LNCaP clone FGC (cell line): ENCODE measurements around the gene NELFCD.
"Not testable (repeated sequence)": the region's sequence is repeated elsewhere in the genome, so short reads cannot be mapped to it uniquely, and the experiment has no call there.

Experiments
- DNase-seq: peaks from one replicate; pipeline ENCODE4 v3.0.0-alpha.2; 2011; ENCODE audit warnings: low read depth
- H3K4me3 ChIP-seq: 2 replicates; pipeline ENCODE4 v1.5.1; 2011; ENCODE audit warnings: mild to moderate bottlenecking, low read depth, low read length, control low read depth
- CTCF ChIP-seq: IDR thresholded peaks from 2 replicates; pipeline ENCODE4 v1.5.1; 2012; ENCODE audit warnings: mild to moderate bottlenecking; ENCODE audit not compliant: control insufficient read depth, insufficient read depth; ENCODE audit errors: extremely low read depth

The NELFCD gene

GRCh38 chr20:58944610-58945009 is 36.4 kb upstream of the NELFCD start:
- DNase-seq = no peak
- TF ChIP-seq CTCF = no peak
- H3K4me3 ChIP-seq = no peak overlapping the region

- no peak for TF ChIP-seq CTCF
- no peak for DNase-seq
- no peak overlapping the region for H3K4me3 ChIP-seq
Measured at GRCh38 chr20:58945965-58946631, 35.0 kb upstream of the NELFCD start.

GRCh38 chr20:58947797-58948388 is 33.2 kb upstream of the NELFCD start:
- H3K4me3 ChIP-seq, DNase-seq: not testable (repeated sequence)

- no peak for DNase-seq
- no peak overlapping the region for H3K4me3 ChIP-seq
- TF ChIP-seq CTCF = no peak
Measured at GRCh38 chr20:58950603-58951002, 30.5 kb upstream of the NELFCD start.

- DNase-seq = no peak
- TF ChIP-seq CTCF = no peak
Measured at GRCh38 chr20:58953050-58953449, 28.0 kb upstream of the NELFCD start.

GRCh38 chr20:58956078-58956477 is 25.0 kb upstream of the NELFCD start:
- peak; percentile 8 for DNase-seq
- no peak for TF ChIP-seq CTCF
- no peak overlapping the region for H3K4me3 ChIP-seq

More at GRCh38 chr20:58953050-58953449, 28.0 kb upstream of the NELFCD start:
- H3K4me3 ChIP-seq = no peak overlapping the region

- DNase-seq = no peak
- H3K4me3 ChIP-seq = no peak overlapping the region
- TF ChIP-seq CTCF = no peak
Measured at GRCh38 chr20:58959652-58960051, 21.4 kb upstream of the NELFCD start.
